Measurements from ENCODE around the gene CERS5. TPM values are rescaled to one million over a fixed set of nuclear protein-coding genes. Genes with fewer than 3 reads are reported as not detected.

The CERS5 gene
- polyA plus RNA-seq, 1 donor (not counting 4 experiments of a cell fraction or from before 2014, with no cell fraction given), result 72.3 TPM

- Histone ChIP-seq H3K9me1 (ENCODE audit: control insufficient read depth, extremely low read depth, insufficient read depth, low read length) (peaks cover 2% of the 10 kb centered on the region), H3K9ac (ENCODE audit: control insufficient read depth, extremely low read depth, insufficient read depth, low read length) (no peak overlapping the region), H2AFZ (ENCODE audit: control insufficient read depth, low read length) (no peak overlapping the region), H3K79me2 (ENCODE audit: control insufficient read depth, insufficient read depth, low read length) (peaks cover 70% of the 10 kb centered on the region), H3K4me3 (ENCODE audit: control insufficient read depth in 2 of 3, extremely low read depth in 1 of 3, insufficient read depth in 2 of 3, low read depth in 1 of 3, low read length in 3 of 3) (no peak overlapping the region), H3K27me3 (ENCODE audit: control insufficient read depth, extremely low read depth, insufficient read depth, low read length) (no peaks in the 10 kb centered on the region), H4K20me1 (ENCODE audit: control insufficient read depth, extremely low read depth, insufficient read depth, low read length) (no peaks in the 10 kb centered on the region), H3K27ac (ENCODE audit: control insufficient read depth, insufficient read depth, low read length) (no peak overlapping the region), H3K9me3 (ENCODE audit: control insufficient read depth, low read depth, low read length) (no peaks in the 10 kb centered on the region), H3K36me3 (ENCODE audit: control insufficient read depth in 2 of 2, extremely low read depth in 1 of 2, insufficient read depth in 2 of 2, low read length in 2 of 2) (no peaks in the 10 kb centered on the region), H3K4me2 (ENCODE audit: control insufficient read depth, extremely low read depth, insufficient read depth, low read depth, low read length) (no peak overlapping the region), H3K4me1 (ENCODE audit: control insufficient read depth, extremely low read depth, insufficient read depth, low read length) (peaks cover 8% of the 10 kb centered on the region)
- DNase-seq (ENCODE audit: low read depth, low spot score), result no peak
- TF ChIP-seq, protein P1, sequence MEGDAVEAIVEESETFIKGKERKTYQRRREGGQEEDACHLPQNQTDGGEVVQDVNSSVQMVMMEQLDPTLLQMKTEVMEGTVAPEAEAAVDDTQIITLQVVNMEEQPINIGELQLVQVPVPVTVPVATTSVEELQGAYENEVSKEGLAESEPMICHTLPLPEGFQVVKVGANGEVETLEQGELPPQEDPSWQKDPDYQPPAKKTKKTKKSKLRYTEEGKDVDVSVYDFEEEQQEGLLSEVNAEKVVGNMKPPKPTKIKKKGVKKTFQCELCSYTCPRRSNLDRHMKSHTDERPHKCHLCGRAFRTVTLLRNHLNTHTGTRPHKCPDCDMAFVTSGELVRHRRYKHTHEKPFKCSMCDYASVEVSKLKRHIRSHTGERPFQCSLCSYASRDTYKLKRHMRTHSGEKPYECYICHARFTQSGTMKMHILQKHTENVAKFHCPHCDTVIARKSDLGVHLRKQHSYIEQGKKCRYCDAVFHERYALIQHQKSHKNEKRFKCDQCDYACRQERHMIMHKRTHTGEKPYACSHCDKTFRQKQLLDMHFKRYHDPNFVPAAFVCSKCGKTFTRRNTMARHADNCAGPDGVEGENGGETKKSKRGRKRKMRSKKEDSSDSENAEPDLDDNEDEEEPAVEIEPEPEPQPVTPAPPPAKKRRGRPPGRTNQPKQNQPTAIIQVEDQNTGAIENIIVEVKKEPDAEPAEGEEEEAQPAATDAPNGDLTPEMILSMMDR (optimal IDR thresholded peaks at IDR 0.05 in 1 of 3, IDR thresholded peaks at IDR 0.05 in 1 of 3, conservative IDR thresholded peaks at IDR 0.05 in 1 of 3; ENCODE audit: extremely low read depth in 1 of 3, insufficient read depth in 2 of 3, low read length in 3 of 3), result no peak
- no peak for TF ChIP-seq EZH2 (IDR thresholded peaks at IDR 0.05; ENCODE audit: low read length)
- dilution Hi-C loops (cut with MboI; ENCODE audit: extremely low pct_ligation_motif_present, low sequenced_read_pairs), result no loop called here
- FAIRE-seq, result no peak
Measured at GRCh38 chr12:50162230-50162629, 4.9 kb downstream of the CERS5 start.

DNA sequence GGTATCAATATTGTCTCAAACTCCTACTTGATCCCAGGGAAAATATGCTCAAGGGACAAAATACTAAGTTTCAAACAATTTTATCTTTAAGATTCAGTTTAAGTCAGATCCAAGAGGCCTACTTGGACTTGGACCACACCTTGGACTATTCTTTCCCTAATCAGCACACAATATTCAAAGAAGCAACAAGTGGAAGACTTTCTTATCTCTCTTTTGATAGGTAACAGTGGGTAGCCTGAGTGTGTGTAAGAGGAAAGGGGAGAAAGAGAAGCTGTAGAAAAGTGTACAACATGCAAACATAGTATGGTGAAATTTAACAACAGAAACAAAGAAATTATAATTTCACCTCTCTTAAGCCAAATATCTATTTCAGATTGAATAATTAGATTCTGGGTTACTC lies 6.5 kb downstream of the CERS5 start:
- DNase-seq (ENCODE audit: low read depth, low spot score), result no peak
- no peak overlapping the region for H2AFZ ChIP-seq (ENCODE audit: control insufficient read depth, low read length)
- no peak overlapping the region for H3K4me2 ChIP-seq (ENCODE audit: control insufficient read depth, extremely low read depth, insufficient read depth, low read depth, low read length)
- no peak for FAIRE-seq
- no peak overlapping the region for H3K9ac ChIP-seq (ENCODE audit: control insufficient read depth, extremely low read depth, insufficient read depth, low read length)
- no peak for TF ChIP-seq EZH2 (IDR thresholded peaks at IDR 0.05; ENCODE audit: low read length)
- TF ChIP-seq, protein P1 (optimal IDR thresholded peaks at IDR 0.05 in 1 of 3, IDR thresholded peaks at IDR 0.05 in 1 of 3, conservative IDR thresholded peaks at IDR 0.05 in 1 of 3; ENCODE audit: extremely low read depth in 1 of 3, insufficient read depth in 2 of 3, low read length in 3 of 3), result no peak
- peaks cover 2% of the 10 kb centered on the region for H3K4me1 ChIP-seq (ENCODE audit: control insufficient read depth, extremely low read depth, insufficient read depth, low read length)
- no peaks in the 10 kb centered on the region for H3K27me3 ChIP-seq (ENCODE audit: control insufficient read depth, extremely low read depth, insufficient read depth, low read length)
- H3K9me3 ChIP-seq (ENCODE audit: control insufficient read depth, low read depth, low read length), result no peaks in the 10 kb centered on the region
- dilution Hi-C loops (cut with MboI; ENCODE audit: extremely low pct_ligation_motif_present, low sequenced_read_pairs), result no loop called here
- H4K20me1 ChIP-seq (ENCODE audit: control insufficient read depth, extremely low read depth, insufficient read depth, low read length), result no peaks in the 10 kb centered on the region
- peaks cover 2% of the 10 kb centered on the region for H3K9me1 ChIP-seq (ENCODE audit: control insufficient read depth, extremely low read depth, insufficient read depth, low read length)
- H3K36me3 ChIP-seq (ENCODE audit: control insufficient read depth in 2 of 2, extremely low read depth in 1 of 2, insufficient read depth in 2 of 2, low read length in 2 of 2), result no peaks in the 10 kb centered on the region
- H3K79me2 ChIP-seq (ENCODE audit: control insufficient read depth, insufficient read depth, low read length), result peaks cover 61% of the 10 kb centered on the region
- H3K27ac ChIP-seq (ENCODE audit: control insufficient read depth, insufficient read depth, low read length), result no peak overlapping the region
- no peak overlapping the region for H3K4me3 ChIP-seq (ENCODE audit: control insufficient read depth in 2 of 3, extremely low read depth in 1 of 3, insufficient read depth in 2 of 3, low read depth in 1 of 3, low read length in 3 of 3)

All from keratinocyte (primary cell).